ENCODE measurements around the gene WDFY4. TPM values are rescaled to one million over a fixed set of nuclear protein-coding genes. Genes with fewer than 3 reads are reported as not detected.

WDFY4 gene
- total RNA-seq (2011; cell fraction: chromatin; rRNA removed; ENCODE audit: low replicate concordance): 0.05 TPM in 1 of 2 replicates, not detected in the other
- total RNA-seq (2011; cell fraction: nucleolus; rRNA removed): not detected in 2 replicates
- not detected in 2 replicates for total RNA-seq (2011; cell fraction: nucleoplasm; rRNA removed)
- total RNA-seq (2014; rRNA removed): not detected in 2 replicates
- not detected in 2 replicates for total RNA-seq (2014; rRNA removed; fragmentation: Illumina TruSeq; extraction: Trizol)
- total RNA-seq (2015; rRNA removed; fragmentation: Illumina TruSeq; extraction: Trizol): not detected in 2 replicates
- total RNA-seq (2021): 0.02 and 0.29 TPM in 2 replicates
- polyA plus RNA-seq (2011; rRNA removed): 0.05 TPM in 1 of 2 replicates, not detected in the other
- 0.01 and 0.03 TPM in 2 replicates for polyA plus RNA-seq (2011; cell fraction: cytosol; rRNA removed)
- 0.09 TPM in 1 of 2 replicates, not detected in the other for polyA plus RNA-seq (2011; cell fraction: nucleus; rRNA removed)
- polyA plus RNA-seq (2012): 0.03 and 0.58 TPM in 2 replicates
- 0.08 TPM in 1 of 2 replicates, not detected in the other for polyA plus RNA-seq (2014; fragmentation: Illumina TruSeq; extraction: Trizol)
- under 1 TPM in 1 of 2 experiments, not detected in 1; 0.01 TPM for polyA plus RNA-seq (2014; fragmentation: Nextera tagmentation; extraction: Ambion mirVana)
- 0.01 TPM in 1 of 2 replicates, not detected in the other for polyA plus RNA-seq (2014; rRNA removed)
- not detected in 2 replicates for polyA minus RNA-seq (2011; rRNA and poly(A)+ RNA removed)
- not detected in 2 replicates for polyA minus RNA-seq (2011; cell fraction: cytosol; rRNA and poly(A)+ RNA removed)
- not detected in 2 replicates for polyA minus RNA-seq (2011; cell fraction: nucleus; rRNA and poly(A)+ RNA removed)
- Bru-seq, nascent RNA: percentile 2 among the genes with signal in this experiment
- BruChase-seq, experiment 1, labeled RNA remaining after a 2-hour chase: percentile 1 among the genes with signal in this experiment
- percentile 3 among the genes with signal in this experiment for BruChase-seq, experiment 2, labeled RNA remaining after a 6-hour chase
- long read RNA-seq, experiment 1: 0 reads
- long read RNA-seq, experiment 2: 0 reads
- long read RNA-seq, experiment 3: 0 reads

- 3% methylated on average over 23 of the region's 23 CpGs for WGBS (ENCODE audit: insufficient coverage, low coverage, missing lambda C conversion rate)
Observed at GRCh38 chr10:48684792-48685623, at the start of gene WDFY4. TSS of gene WDFY4 (plus strand) at chr10:48684873. CDS start at chr10:48709733, 24,860 bp downstream.

More at GRCh38 chr10:48684792-48685623, at the start of gene WDFY4:
- Histone ChIP-seq H3K79me2 (ENCODE audit: control insufficient read depth, insufficient read depth, low read length) (no peaks in the 10 kb centered on the region), H4K20me1 (replicated peaks; ENCODE audit: control insufficient read depth, insufficient read depth, low read length) (no peaks in the 10 kb centered on the region), H3K27ac (ENCODE audit: extremely low read depth, low read depth, low read length) (no peak within 1 kb of the TSS), H3K4me1 (replicated peaks in 1 of 2; ENCODE audit: control insufficient read depth in 2 of 2, insufficient read depth in 2 of 2, low read length in 2 of 2) (peaks cover 0 to 7% of the 10 kb centered on the region in 2 experiments; a peak in 1 of 5 replicates), H3K9me1 (ENCODE audit: control insufficient read depth, insufficient read depth, low read length) (no peaks in the 10 kb centered on the region), H3K4me3 (no peak within 1 kb of the TSS), H3K9ac (ENCODE audit: insufficient read depth in 1 of 2, low read depth in 2 of 2, low read length in 2 of 2) (no peak within 1 kb of the TSS; a peak in 1 of 4 replicates), H3K27me3 (ENCODE audit: control insufficient read depth in 2 of 2, insufficient read depth in 2 of 2, low read length in 2 of 2) (peaks cover 23 to 24% of the 10 kb centered on the region in 2 experiments; a peak in 4 of 5 replicates), H2AFZ (ENCODE audit: low read depth, low read length) (no peak within 1 kb of the TSS), H3K36me3 (ENCODE audit: control insufficient read depth, insufficient read depth, low read length) (no peaks in the 10 kb centered on the region), H3K4me2 (ENCODE audit: insufficient read depth, low read length) (no peak within 1 kb of the TSS), H3K9me3 (replicated peaks; ENCODE audit: control insufficient read depth, insufficient read depth, low read depth, low read length) (no peaks in the 10 kb centered on the region)
- DNase-seq (ENCODE audit: extremely low read depth in 1 of 4, low spot score in 3 of 4): no peak
- intact Hi-C loops (cut with micrococcal nuclease) (no loop called here), in situ Hi-C loops (cut with MboI) (no loop called here)
- no TSS peak for BruUV-seq (replicated peaks)
- TF ChIP-seq SPI1 (IDR thresholded peaks at IDR 0.05; ENCODE audit: borderline replicate concordance, low read depth, low read length): peak; percentile 55; the same call in 1 of the 2 replicates
- no peak for TF ChIP-seq NCOA2 (IDR thresholded peaks at IDR 0.05; ENCODE audit: partially characterized antibody in 2 of 2)
- ChIA-PET CTCF (ENCODE audit: low intra/inter-chr PET ratio) (no interaction called here), POLR2A (interaction anchor here (0.7 kb wide), 1 partner anchor 228 kb away, joined by 3 read pairs; no protein-coding TSS in a partner anchor)
- FAIRE-seq: no peak
- peak; percentile 33; the same call in 2 of the 3 replicates for ATAC-seq
